ENCODE results near the gene MAPK12.
"Not testable (repeated sequence)": the region's sequence is repeated elsewhere in the genome, so short reads cannot be mapped to it uniquely, and the experiment has no call there.

MAPK12 gene

DNA sequence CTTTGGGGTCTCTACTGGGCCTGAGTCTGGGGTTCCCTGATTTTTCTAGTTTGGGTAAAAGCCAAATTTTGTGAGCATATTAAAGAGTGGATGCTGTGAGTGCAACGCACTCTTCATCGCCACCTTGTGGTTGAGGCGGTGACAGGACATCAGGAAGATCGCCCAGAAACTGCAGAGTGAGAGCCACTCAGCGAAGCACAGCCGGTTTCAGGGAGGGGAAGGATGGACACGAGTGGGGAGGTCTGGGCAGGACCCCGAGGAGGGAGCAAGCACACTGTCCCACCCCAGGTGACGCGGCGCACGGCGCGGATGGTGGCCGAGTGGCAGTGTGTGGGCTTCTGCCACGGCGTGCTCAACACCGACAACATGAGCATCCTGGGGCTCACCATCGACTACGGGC lies 51.6 kb downstream of the MAPK12 start:
- DNase-seq, result peak; percentile 77

DNA sequence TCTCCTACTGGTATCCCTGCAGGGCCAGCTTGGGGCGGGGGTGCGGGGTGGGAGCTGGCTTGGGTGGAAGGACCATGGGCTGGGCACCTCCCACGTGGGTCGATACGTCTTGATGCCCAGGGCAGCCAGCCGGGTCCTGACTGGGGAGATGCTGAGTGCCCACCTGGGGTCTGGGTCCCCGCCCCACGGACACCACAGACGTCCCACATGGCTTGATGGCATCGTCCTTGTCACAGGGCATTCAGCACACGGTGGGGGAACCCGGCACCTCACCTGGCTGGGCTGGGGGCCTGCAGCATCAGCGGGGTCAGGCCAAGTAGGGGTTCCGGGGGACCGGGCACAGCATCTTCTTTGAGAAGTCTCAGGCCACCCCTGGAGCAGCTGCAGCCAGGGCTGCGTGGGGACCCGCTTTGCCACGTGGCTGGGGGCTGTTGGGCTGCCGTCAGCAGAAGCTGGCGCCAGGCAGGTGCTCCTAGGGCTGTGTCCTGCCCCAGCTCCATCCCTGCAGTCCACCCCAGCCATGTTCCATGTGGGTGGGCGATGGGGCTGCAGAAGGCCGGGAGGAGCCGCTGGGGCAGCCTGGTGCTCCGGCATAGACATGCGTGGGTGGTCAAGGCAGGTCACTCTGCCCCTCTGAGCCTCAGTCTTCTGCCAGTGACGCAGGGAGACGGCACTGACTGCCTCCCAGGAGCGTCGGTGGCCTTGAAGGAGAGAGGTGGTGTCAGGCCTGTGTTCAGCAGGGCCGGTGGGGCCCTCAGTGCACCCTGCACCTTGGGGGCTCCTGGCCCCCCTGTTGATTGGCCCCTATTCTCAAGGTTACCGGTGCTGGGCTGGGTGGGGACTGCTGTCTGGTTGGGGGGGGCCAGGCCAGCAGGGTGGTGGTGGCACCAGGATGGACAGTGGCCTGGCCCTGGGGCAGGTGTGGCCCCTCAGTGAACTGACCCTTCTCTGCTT lies 52.3 kb downstream of the MAPK12 start:
- DNase-seq, result no peak

DNA sequence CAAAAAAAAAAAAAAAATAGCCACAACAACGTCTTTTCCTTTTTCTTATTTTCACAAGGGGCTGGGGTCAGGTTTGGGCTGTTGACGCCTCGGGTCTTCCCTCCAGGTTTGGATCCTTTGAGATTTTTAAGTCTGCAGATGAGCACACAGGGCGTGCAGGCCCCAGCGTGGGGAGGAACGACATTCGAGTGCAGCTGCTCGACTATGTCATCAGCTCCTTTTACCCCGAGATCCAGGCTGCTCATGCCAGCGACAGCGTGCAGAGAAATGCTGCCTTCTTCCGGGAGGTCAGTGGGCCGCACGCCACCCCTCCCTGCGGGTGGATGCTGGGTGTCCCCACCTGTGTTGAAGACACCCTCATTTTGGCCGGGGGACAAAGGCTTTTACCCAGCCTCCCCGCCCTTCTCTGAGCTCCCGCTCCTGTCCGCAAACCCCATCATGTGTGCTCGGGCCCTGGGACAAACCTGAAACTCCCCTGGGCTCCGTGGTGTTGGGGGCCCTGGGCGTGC lies 53.0 kb downstream of the MAPK12 start:
- DNase-seq, result no peak

DNA sequence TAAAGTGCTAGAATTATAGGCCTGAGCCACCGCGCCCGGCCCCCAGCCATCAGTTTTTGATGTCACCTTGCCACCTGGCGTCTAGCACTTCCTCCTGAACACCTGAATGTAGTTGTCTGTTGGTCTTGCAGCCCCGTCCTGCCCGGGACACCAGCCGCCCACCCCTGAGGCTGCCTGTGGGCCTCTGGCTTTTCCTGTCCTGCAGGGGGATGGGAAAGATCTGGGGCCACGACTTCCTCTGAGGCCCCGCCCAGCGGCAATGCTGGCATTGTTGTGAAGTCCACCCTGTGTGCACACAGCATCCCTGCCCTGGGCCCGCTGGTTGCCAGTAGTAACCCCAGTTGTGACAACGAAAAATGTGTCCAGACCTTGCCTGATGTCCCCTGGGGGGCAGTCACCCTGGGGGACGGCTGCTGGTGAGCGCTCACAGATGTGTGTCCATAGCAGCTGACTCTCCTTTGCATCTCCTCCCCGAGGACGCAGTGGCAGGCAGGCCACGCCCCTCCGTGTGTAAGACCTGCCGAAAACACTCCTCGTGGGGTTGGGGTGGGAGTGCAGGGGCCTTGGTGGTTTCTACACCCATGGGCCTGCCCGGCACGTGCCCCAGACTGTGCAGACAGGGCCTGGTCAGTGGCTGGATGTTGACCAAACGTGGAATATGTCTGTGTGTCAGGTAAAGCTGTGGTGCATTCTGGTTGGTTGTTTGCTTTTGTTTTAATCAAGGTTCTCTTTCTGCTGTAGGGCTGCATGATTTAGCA lies 53.9 kb downstream of the MAPK12 start:
- no peak for DNase-seq

DNA sequence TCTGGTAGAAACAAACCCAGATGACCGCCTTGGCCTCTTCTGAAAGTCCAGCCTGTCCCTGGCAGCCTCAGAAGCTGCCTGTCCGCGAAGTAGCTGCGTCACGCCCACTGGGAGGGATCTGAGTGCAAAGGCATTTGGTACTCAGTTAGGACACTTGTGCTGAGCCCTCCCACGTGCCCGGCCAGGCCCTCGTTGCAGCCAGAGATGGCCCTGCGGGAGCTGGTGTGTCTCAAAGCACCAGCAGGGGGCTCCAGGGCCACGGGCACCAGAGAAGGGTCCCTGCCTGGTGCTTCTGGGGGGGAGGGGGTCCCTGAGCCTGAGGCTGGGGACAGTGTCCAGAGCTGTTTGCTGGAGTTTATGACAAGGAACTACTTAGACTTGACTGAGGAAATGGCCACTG lies 54.9 kb downstream of the MAPK12 start:
- no peak for DNase-seq

DNA sequence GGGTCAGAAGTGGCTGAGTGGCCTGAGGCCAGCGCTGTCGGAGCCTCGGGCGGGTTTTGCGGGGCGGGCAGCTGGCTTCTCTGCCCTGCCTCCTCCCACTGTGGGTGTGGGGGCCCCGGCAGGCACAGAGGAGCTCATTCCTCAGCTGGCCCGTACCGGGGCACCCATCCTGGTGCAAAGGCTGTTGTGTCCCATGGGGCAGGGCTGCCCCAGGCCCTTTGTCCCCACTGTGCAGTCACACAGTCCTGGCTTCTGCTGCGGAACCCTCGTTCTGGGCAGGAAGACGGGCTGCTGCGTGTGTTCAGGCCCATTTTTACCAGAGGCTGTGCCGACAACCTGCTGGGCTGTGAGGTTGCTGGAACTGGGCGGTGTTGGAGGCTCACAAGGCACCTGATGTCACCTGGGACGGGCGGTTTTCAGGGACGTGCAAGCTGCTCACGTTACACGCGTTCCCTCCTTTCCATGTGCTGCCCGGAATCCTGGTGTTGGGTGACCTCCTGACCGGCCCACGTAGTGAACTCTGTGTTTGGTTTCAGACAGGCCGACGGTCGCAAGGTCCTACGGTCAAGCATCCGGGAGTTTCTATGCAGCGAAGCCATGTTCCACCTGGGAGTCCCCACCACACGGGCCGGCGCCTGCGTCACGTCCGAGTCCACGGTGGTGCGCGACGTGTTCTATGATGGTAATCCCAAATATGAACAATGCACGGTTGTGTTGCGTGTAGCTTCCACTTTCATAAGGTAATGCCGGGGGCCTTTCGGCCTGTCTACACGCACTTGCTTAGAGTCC lies 55.5 kb downstream of the MAPK12 start:
- no peak for DNase-seq

DNA sequence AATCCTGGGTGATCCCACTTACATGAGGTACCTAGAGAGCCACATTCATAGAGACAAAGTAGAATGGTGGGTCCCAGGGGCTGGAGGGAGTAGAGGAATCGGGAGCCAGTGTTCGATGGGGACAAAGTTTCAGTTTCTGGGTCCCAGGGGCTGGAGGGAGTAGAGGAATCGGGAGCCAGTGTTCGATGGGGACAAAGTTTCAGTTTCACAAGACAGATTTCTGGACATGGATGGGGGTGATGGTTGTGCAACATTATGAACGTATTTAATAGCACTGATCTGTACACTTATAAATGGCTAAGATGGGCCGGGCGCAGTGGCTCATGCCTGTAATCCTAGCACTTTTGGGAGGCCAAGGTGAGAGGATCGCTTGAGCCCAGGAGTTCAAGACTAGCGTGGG lies 56.5 kb downstream of the MAPK12 start:
- DNase-seq, result not testable (repeated sequence)

DNA sequence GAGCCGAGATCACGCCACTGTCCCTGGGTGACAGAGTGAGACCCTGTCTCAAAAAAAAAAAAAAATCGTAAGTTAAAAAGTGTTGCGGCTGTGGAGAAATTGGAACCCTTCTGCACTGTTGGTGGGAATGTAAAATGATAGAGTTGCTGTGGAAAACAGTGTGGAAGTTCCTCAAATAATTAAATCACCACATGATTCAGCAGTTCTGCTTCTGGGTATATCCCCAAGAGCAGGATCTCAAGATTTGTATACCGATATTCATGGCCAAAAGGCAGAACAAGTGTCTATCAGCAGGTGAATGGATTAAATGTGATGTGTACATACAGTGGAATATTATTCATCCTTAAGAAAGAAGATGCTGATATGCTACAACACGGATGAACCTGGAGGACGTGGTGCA lies 56.9 kb downstream of the MAPK12 start:
- DNase-seq, result no peak

DNA sequence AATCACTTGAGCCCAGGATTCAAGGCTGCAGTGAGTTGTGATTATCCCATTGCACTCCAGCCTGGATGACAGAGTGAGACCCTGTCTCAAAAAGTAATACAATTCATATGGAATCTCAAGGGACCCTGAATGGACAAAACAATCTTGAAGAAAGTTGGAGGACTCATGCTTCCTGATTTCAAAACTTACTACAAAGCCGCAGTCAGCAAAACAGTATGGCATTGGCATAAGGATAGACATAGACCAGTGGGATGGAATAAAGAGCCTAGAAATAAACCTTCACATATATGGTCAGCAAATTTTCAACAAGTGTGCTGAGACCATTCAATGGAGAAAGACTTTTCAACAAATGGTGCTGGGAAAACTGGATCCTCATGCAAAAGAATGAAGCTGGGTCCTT lies 58.2 kb downstream of the MAPK12 start:
- no peak for DNase-seq
